HG02763 (cell line): ENCODE results near the gene TMEM63A.
"Not testable (repeated sequence)": the region's sequence is repeated elsewhere in the genome, so short reads cannot be mapped to it uniquely, and the experiment has no call there.

Experiments used
- ATAC-seq: cut with Tn5 transposase; IDR thresholded peaks from one replicate; pipeline ENCODE4 v1.9.1; 2021; ENCODE audit warnings: mild to moderate bottlenecking, moderate library complexity; ENCODE audit not compliant: unreplicated experiment

Gene TMEM63A

DNA sequence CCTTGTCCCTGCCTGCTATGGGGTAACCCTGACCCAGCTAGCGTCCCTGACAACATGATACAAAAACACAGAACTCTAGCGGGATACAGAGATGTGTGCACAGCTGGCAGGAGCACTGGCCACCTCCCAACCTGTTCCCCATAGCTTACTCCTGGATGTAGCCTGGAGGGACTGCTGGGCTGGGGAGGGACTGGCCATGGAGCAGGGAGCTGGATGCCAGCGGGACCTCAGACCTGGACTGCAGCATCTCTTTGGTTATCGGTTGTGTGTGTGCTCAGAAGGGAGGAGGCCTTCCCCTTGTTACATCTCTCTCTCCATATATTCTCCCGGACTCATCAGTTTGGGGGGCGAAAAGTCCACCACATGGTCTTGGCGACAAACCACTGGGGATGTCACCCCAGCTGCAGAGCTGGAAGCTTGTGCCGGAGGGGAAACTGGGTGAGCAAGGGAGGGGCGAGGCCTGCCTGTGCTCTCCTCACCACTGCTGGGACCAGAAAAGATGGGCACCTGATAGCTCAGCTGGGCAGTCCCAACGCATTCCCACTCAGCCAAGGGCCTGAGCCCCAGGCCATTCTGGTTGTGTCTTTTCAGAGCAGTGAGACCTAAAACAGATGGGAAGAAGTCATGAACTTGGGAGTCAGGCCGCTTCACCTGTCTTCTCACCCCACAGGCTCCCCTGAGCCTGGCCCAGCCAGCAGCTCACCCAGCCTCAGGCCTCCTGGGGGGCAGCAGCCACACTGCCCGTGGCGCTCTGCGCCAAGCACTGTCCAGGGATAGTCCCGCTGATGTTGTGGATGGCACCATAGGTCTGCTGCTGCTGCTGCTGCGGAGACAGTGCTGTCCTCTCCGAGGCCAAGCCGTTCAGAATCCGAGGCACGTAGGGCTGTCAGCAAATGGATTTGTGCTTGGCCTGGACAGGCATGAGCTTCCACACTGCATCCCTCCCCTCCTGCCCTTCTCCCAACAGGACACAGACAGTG is 35.6 kb downstream of the TMEM63A start:
- ATAC-seq = no peak

DNA sequence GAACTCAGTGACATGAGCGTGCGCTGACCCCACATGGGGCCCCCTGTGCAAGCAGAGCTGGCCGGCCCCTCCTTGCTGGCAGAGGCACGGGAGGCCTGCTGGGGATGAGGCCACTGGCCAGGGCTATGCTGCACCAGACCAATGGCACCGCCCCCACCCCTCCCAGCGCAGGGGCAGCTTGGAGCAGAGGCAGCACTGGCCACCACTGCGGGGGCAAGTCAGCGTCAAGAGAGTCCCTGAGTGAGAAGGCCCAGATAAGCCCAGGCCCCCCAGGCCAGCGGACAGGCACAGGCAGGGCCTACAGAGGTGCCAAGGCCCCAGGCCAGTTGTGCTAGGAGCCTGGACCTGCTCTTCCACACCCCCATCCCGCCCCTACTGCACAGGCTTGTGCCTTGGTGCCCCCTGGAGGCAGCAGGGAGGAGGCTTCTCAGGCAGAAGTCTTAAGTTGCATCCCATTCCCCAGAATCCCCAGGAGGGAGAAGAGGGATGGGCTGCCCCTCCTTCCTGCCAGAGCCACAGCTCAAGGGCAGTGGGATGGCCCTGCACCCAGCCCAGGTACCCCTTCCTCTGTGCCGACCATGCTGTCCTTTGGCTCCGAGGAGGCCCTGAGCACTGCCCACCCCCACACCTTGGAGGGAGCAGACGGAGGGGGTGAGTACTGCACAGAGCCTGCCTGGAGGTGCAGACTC is 36.5 kb downstream of the TMEM63A start:
- no peak for ATAC-seq

DNA sequence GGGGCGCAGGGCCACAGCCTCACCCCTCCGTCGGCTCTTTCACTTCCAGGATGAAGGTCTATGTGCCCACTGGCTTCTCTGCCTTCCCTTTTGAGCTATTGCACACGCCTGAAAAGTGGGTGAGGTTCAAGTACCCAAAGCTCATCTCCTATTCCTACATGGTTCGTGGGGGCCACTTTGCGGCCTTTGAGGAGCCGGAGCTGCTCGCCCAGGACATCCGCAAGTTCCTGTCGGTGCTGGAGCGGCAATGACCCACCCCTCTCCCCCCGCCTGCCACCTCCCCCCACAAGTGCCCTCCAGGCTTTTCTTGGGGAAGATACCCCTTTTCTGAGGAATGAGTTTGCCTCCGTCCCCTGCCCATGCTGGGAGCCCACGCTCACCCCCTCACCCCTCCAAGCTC is 37.1 kb downstream of the TMEM63A start:
- no peak for ATAC-seq

DNA sequence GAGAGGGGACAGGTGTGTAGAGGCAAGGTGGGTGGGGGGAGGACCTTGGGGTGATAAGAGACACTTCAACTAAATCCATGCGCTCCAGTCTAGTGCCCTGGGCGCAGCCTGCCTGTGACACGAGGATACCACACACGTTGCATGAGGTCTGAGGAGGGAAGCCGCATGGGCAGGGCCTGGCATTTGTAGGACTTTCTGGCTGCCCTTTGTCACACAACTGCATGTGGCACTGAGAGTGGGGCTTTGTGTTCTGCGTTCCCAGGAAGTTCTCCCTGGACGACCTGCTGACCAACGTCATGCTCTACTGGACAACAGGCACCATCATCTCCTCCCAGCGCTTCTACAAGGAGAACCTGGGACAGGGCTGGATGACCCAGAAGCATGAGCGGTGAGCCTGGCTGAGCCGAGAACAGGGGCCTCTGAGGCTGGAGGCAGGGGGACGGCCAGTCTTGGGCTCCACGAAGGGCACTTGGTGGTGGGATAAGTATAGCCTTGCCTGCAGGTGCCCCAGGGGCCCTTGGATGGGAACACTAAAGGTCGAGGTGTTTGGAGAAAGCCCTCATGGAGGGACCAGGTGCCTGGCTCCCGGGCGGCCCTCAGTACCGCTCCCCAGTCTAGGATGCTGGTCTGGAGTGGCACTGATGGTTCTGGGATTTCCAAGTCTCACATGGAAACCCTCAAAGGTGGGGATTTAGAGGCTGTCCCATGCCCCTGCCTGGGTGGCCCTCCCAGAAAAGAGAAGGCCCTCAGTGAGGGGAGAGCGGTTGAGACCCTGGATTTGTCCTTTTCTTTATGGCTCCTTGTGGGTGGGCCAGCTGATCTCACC is 37.7 kb downstream of the TMEM63A start:
- ATAC-seq = no peak

DNA sequence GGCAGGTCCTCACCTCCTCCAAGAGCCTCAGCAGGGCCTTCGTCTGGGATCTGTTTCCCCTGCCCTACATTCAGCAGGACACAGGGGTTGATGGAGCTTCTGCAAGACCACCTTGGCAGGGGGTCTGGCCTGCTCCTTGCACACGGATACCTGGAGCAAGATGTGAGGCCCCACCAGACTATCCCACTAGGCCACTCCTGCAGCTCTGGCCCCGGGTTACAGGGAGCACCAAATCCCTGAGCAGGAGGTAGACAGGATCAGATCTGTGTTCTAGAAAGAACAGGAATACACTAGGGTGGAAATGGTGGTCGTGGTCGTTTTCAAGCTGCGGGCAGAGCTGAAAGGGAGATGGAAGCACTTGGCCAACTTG is 38.8 kb downstream of the TMEM63A start:
- no peak for ATAC-seq

DNA sequence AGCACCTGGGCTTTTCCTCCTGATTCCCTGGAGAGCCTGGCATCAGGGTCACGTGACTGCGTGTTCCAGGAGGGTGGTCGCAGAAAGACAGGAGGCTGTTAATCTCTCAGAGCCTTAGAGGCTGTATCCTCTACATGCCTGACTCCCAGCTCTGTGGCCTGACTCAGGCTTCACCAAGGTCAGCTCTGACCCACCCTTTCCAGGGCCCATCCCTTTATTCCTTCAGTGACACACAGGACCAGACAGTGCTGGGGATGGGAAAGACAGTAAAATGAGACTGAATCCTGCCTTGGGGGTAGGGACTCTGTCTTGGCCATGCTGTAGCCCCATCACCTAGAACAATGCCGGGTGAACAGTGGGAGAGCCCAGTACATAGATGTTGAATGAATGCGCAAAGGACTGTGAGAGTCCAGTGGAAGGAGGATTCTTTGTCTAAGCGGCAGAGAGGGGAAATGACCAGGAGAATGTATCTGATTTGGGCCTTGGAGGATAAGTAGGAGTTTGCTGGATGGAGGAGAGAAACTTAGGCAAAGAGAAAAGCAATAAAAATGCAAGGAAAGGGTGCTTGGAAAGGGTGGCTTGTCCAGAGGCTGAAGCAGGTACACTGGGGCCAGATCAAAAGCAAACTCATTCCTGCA is 39.3 kb downstream of the TMEM63A start:
- ATAC-seq = no peak

DNA sequence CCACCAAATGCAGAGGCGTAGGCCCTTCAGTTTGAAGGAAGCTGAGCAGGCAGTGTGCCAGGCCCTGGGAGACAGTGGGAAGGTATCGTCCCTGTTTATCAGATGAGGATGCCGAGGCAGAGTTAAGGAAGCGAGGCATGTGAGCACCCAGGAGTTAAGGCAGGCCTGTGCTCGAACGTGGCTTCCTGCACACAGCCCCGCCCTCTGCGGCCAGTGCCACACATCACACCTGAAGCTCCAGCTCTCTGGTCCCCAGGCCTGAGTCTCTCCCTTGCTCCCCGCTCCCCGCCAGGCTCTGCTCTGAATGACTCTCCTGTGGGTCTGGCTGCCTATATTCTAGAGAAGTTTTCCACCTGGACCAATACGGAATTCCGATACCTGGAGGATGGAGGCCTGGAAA is 40.1 kb downstream of the TMEM63A start:
- ATAC-seq = no peak

DNA sequence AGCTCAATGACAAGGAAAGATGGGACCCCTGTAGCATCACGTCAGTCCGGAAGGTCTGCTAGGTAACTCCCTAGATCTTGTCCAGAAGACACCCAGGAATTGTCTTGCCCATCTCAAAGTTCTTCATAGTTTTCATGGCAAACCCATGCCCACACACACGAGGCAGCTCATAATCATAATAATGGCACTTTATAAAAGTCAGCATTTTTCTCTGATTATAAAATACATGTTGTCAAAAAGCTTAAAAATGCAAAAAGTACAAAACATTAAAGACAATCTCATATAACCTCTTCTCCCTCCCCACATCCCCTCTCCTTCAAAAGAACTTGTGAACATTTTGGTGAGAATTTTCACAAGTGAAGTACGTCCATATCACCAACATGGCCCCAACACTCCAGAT is 41.5 kb downstream of the TMEM63A start:
- no peak for ATAC-seq

DNA sequence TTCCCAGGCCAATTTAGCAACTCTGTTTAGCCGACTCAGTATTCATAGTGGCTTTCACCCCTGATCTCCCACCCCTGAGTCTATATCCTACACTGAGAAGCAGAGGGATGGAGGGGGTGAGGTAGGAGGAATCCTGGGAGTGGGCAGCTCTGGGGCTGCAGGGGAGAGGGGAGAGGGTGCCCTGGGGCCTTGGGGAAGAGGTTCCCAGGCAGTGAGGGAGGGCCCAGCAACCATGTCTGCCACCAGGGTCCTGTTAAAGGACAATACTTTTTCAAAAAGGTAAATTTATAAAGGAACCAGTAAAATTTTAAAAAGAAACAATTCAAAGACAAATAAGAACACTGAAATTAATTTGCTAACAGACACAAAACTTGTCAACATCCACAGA is 42.0 kb downstream of the TMEM63A start:
- ATAC-seq = no peak

DNA sequence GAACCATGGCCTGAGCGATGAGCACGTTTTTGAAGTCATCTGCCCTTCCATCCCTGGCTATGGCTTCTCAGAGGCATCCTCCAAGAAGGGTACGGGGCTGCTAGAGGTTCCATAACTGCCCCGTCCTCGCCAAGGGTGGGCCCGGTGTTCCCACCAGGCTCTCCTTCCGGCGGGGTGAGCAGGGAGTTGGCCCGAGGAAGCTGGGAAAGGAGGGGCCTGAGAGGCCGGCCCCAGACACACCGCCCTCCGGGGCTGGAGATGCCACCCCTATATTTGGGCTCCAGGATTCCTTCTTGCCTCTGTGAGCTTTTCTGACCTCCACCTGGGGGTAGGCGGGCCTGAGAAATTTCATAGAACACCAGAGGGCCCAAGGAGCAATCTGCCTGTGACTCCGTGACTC is 43.4 kb downstream of the TMEM63A start:
- ATAC-seq = no peak

DNA sequence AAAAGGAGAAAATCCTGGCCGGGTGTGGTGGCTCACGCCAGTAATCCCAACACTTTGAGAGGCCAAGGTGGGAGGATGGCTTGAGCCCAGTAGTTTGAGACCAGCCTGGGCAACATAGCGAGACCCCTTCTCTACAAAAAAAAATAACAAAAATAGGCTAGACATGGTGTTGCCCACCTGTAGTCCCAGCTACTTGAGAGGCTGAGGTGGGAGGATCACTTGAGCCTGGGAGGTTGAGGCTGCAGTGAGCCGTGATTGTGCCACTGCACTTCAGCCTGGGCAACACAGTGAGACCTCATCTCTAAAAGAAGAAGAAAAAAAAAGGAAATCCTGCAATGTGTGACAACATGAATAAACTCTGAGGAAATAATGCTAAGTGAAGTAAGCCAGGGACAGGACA is 45.9 kb downstream of the TMEM63A start:
- not testable (repeated sequence) for ATAC-seq

DNA sequence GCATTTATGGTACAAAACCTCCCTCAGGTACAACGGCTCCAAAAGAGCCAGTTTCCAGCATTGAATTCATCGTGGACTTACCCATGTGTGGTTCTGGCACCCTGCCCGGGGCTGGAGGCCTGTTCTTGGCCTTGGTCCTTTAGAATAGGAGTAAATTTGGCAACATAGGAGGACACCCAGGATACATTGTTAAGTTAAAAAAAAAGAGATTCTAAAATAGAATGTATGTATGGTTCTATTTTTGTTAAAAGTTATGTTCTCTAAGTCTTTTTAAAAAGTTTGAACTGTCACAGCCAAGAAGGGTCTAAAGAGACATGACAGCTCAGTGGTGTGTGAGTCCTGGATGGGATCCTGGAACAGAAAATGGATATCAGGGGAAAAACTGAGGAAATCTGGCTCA is 46.3 kb downstream of the TMEM63A start:
- ATAC-seq = no peak

DNA sequence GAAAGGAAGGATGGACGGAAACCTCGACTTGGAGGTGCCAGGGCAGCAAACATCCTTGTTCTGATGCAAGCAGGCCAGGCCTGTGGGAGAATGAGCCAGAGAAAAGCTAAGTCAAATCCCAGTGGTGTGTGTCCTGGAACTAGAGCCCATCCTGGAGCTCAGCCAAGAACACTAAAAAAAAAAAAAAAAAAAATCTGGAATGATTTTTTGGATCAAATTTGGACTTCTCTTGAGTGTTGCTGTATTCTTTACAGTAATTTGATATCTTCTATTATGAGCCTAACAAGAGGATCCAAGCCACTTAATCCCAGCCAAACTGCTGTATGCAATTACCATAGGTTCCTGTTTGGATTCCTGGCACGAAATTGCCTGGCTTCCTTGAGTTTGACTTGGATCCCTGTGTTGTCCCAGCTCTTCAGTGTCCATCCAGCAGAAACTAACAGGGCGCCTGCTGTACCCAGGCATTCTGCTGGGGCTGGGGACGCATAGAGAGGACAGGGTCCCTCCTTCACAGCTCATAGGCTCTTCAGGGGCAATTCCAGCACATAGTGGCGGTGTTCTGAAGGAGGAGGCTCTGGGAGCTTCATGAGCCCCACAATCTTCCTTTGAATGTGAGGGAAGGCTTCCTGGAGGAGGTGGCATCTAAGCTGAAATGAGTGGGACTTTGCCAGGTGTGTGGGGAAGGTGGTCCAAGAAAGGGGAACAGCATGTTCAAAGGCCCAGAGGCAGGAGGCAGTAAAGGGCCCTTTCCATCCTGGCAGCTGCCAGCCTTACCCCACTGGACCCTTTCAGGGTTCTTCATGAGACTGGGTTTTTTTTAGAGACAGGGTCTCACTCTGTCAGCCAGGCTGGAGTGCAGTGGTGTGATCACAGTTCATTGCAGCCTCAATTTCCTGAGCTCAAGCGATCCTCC is 47.5 kb downstream of the TMEM63A start:
- ATAC-seq = no peak

DNA sequence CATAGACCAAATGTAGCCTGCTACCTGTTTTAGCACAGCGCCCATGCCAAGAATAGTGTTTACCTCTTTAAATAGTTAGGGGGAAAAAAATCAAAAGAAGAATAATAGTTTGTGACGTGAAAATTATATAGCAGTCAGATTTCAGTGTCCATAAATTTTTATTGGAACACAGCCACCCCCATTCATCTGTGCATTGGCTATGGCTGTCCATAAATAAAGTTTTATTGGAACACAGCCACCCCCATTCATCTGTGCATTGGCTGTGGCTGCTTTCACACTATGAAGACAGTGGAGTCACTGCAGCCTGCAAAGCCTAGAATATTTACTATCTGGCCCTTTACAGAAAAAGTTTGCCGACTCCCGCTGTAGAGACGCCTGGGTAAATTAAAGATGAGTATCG is 51.3 kb downstream of the TMEM63A start:
- no peak for ATAC-seq

DNA sequence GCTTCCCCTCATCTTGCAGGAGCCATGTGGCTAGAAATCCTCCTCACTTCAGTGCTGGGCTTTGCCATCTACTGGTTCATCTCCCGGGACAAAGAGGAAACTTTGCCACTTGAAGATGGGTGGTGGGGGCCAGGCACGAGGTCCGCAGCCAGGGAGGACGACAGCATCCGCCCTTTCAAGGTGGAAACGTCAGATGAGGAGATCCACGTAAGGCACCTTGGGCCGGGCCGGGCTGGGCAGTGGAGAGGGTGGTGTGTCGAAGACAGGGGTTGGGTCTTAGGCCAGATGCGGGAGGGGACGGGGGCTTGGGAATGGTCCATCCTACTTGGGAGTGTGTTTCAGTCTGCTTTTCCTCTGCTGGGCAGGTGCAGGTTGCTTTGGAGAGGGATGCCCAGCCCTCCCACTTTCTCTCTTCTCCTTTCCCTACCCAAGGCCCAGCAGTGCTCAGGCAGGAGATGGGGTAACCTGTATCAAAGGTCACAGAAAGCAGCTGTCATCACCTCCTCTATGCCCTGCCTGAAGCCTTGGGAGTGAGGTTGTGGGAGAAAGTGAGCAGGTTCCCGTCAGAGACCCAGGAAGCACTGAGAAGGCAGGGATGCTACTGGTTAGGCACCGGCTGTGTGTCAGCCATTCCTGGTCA is 53.4 kb downstream of the TMEM63A start:
- ATAC-seq = no peak

DNA sequence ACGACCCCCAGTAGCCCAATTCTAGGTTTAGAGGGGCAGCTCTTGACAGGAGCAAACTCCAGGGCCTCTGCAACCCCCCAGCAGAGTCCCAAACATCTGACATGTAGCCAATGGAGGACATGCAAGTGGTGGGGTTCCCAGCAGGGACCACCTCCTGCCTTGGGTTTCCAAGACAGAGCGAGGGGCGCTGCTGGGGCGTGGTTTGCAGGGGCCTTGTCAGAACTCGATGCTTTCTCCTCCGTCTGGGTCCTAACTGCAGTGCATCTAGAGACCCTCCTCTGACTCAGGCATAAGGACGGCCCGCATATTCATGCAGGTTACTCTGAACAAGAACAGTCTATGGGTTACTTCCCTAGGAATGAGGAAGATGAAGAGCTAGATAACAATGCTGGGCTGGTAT is 55.1 kb downstream of the TMEM63A start:
- no peak for ATAC-seq

DNA sequence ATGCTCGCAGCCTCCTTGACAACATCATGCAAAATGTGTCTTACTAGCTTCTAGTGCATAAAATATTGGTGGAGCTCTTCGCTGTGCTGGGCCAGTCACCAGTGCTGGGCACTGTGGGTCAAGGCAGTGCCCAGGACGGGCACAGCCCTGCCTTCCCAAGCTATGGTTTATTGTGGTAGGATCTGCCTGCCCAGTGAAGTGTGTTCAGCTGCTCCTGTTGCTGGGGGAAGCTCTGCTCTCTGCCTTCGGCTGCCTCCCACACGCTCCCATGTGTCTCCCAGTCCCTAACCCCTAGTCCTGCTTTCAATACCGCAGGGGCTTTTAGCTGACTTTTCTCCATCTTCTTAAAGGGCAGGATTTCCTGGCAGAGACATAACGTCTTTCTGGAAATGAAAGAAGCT is 56.6 kb downstream of the TMEM63A start:
- no peak for ATAC-seq

DNA sequence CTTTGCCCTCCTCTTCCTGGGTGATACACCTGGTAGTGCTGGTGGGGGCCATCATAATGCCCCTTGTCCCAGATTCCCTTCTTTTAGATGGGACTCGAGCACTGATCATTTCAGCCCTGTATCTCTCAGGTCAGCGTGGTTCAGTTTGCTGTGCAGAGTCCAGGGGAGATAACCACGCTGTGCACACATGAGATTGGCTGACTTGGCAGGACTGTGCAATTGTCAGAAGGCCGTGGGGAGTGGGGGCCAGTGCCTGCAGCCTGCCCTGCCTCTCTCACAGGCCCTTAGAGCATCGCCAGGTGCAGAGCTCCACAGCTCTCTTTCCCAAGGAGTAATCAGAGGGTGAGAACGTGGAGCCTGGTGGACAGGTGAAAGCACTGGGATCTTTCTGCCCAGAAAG is 57.1 kb downstream of the TMEM63A start:
- no peak for ATAC-seq

DNA sequence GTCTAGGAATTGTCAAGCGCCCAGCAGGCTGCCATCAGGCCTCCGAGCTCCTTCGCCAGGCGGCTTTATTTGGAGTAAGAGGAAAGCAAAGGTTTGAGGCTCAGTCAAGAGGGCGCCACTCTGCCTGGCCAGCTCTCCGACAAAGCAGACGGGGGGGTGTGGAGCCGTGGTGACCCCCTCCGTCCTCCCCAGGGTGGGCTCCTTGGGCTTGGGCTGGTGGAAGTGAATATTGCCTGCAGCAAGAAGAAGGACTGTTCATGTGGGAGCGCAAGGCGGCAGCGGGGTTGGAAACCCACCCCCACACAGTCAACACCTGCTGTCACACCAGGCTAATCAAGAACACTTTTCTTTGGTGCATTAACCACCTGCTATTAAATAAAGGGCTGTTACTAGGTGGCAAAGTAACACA is 57.6 kb downstream of the TMEM63A start:
- ATAC-seq = no peak
